GM23248 (cell line): ENCODE data around the gene CHRNA4. TPM values are rescaled to one million over a fixed set of nuclear protein-coding genes. Genes with fewer than 3 reads are reported as not detected.
"Not testable (repeated sequence)": the region's sequence is repeated elsewhere in the genome, so short reads cannot be mapped to it uniquely, and the experiment has no call there.

Experiments
- DNase-seq: peaks from one replicate; pipeline ENCODE4 v3.0.0-alpha.2; 2015
- H2AFZ ChIP-seq: fragments of 200-600 bp; sonication (generic); 2 replicates; pipeline ENCODE4 v1.6.1; 2016; ENCODE audit warnings: antibody characterized with exemption
- H3F3A ChIP-seq: fragments of 200-600 bp; sonication (generic); 2 replicates; pipeline ENCODE4 v1.6.1; 2016; ENCODE audit warnings: mild to moderate bottlenecking, antibody characterized with exemption, mixed run types; ENCODE audit not compliant: insufficient read depth
- H3K27ac ChIP-seq: fragments of 200-600 bp; sonication (generic); 2 replicates; pipeline ENCODE4 v1.5.1; 2016; ENCODE audit warnings: mild to moderate bottlenecking
- H3K27me3 ChIP-seq: fragments of 200-600 bp; sonication (generic); replicated peaks from 2 replicates; pipeline ENCODE4 v1.6.1; 2016; ENCODE audit warnings: mild to moderate bottlenecking; ENCODE audit not compliant: insufficient read depth
- H3K36me3 ChIP-seq: fragments of 200-600 bp; sonication (generic); 2 replicates; pipeline ENCODE4 v1.6.1; 2016; ENCODE audit warnings: low read depth, mild to moderate bottlenecking
- H3K4me1 ChIP-seq: fragments of 200-600 bp; sonication (generic); 2 replicates; pipeline ENCODE4 v1.6.1; 2016; ENCODE audit warnings: mild to moderate bottlenecking; ENCODE audit not compliant: insufficient read depth
- H3K4me2 ChIP-seq: fragments of 200-600 bp; sonication (generic); one replicate; pipeline ENCODE4 v1.6.1; 2016; ENCODE audit warnings: mild to moderate bottlenecking; ENCODE audit not compliant: unreplicated experiment
- H3K4me3 ChIP-seq: fragments of 200-600 bp; sonication (generic); 2 replicates; pipeline ENCODE4 v1.5.1; 2016; ENCODE audit warnings: mild to moderate bottlenecking
- H3K79me2 ChIP-seq: fragments of 200-600 bp; sonication (generic); 2 replicates; pipeline ENCODE4 v1.6.1; 2016; ENCODE audit warnings: mild to moderate bottlenecking; ENCODE audit not compliant: insufficient read depth
- H3K9ac ChIP-seq: fragments of 200-600 bp; sonication (generic); 2 replicates; pipeline ENCODE4 v1.6.1; 2016; ENCODE audit warnings: mild to moderate bottlenecking
- H3K9me2 ChIP-seq: fragments of 200-600 bp; sonication (generic); 2 replicates; pipeline ENCODE4 v1.6.1; 2016; ENCODE audit warnings: mixed run types, mild to moderate bottlenecking, moderate library complexity; ENCODE audit not compliant: insufficient read depth
- H3K9me3 ChIP-seq: fragments of 200-600 bp; sonication (generic); one replicate; pipeline ENCODE4 v1.6.1; 2017; ENCODE audit warnings: low read depth
- H4K20me1 ChIP-seq: fragments of 200-600 bp; sonication (generic); 2 replicates; pipeline ENCODE4 v1.6.0; 2016; ENCODE audit not compliant: insufficient read depth
- EZH2 ChIP-seq: fragments of 200-600 bp; sonication (generic); IDR thresholded peaks from 2 replicates; pipeline ENCODE4 v1.6.1; 2018; ENCODE audit warnings: antibody characterized with exemption, mild to moderate bottlenecking; ENCODE audit not compliant: insufficient read depth, poor library complexity, severe bottlenecking
- EZH2phosphoT487 ChIP-seq: fragments of 200-600 bp; sonication (generic); IDR thresholded peaks from 2 replicates; pipeline ENCODE4 v1.6.1; 2018; ENCODE audit warnings: antibody characterized with exemption, moderate library complexity, mild to moderate bottlenecking, low read depth; ENCODE audit not compliant: insufficient read depth
- whole genome bisulfite sequencing, 2 experiments: methylation state at CpG; one replicate each; pipeline ENCODE4 v1.1.6; 2015 to 2017; ENCODE audit warnings: low lambda C conversion rate in 2 of 2, low coverage in 1 of 2; ENCODE audit errors: missing lambda C conversion rate in 2 of 2; 5-methylcytosine and 5-hydroxymethylcytosine counted together
- in situ Hi-C: fragments of 300-500 bp; cut with MboI; formaldehyde crosslinking; loops from 2 replicates; pipeline ENCODE4 v1.15.0; 2020
- polyA plus RNA-seq: library from polyadenylated mRNA; unstranded; fragments of >200 nt; fragmentation: Nextera tagmentation; extraction: Ambion mirVana; gene quantifications from 2 replicates; pipeline ENCODE4 v1.2.1, GENCODE V29; 2016
- total RNA-seq: library from RNA; depleted of rRNA; stranded (reverse); fragments of >200 nt; shearing (Covaris generic); gene quantifications from 2 replicates; pipeline ENCODE4 v1.2.3, GENCODE V29; 2014

The CHRNA4 gene
- total and polyA plus RNA-seq, 2 experiments from 2014 or later, result not detected

GRCh38 chr20:63343460-63344445, 17.4 kb downstream of the CHRNA4 start:
- 46 to 51% methylated on average over 36 of the region's 37 CpGs for WGBS, 2 experiments
- Histone ChIP-seq H3K27ac (no peak overlapping the region), H3K9me2 (no peaks in the 10 kb centered on the region), H3F3A (peaks cover 16% of the 10 kb centered on the region), H3K27me3 (no peaks in the 10 kb centered on the region; the same call in 1 of the 2 replicates), H3K9me3 (no peaks in the 10 kb centered on the region), H4K20me1 (no peaks in the 10 kb centered on the region), H3K4me1 (no peaks in the 10 kb centered on the region), H3K79me2 (no peaks in the 10 kb centered on the region), H2AFZ (no peak overlapping the region), H3K9ac (no peak overlapping the region), H3K36me3 (no peaks in the 10 kb centered on the region), H3K4me3 (no peak overlapping the region), H3K4me2 (no peak overlapping the region)
- no peak for TF ChIP-seq EZH2
- TF ChIP-seq EZH2phosphoT487, result no peak
- in situ Hi-C loops, result no loop called here
- no peak for DNase-seq

DNA sequence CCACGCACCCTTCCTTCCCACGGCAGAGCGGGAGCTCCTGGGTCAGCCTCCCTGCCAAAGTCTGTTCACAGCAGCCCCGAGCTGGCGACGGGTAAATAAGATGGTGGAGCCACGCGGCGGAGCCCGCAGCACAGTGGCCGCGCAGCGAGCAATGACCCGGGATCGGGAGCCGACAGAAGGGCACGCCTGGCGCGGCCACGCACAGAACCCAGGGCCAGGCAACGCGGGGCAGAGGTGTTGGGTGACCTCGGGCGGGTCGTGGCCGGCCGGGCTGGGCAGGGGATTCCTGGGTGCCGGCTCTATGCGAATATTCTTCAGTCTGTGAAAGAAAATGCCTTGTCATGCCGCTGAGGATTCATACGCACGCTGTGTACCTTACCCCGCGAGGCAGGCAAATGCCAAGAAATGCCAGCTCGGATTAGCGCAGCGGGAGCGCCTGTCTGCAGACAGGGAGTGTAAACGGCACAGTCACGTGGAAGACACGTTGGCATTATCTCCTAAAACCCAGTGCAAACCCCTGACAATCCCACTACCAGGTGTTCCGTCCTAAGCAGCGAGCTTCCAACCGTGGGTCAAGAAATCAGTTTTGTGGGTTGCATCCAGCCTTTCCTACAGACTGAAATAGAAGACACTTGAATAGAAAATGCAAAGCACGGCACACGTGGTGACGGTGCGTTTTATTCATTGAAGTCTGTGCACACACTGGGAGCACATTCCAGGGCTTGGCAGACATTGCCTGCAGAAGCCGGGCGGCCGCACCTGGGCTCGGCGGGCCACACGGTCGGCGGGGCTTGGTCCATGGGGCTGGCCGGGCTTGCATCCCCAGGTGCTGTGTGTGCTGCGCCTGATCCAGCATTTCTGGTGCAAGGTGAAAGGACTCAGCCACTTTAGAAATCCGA, 18.3 kb downstream of the CHRNA4 start:
- TF ChIP-seq EZH2phosphoT487 (no peak), EZH2 (no peak)
- 75 to 79% methylated on average over 54 to 59 of the region's 59 CpGs for WGBS, 2 experiments

GRCh38 chr20:63340158-63340688, 20.9 kb downstream of the CHRNA4 start:
- H3K4me2 ChIP-seq, H3K36me3 ChIP-seq, H4K20me1 ChIP-seq, H3K4me3 ChIP-seq, H3K79me2 ChIP-seq, H2AFZ ChIP-seq, H3K9me2 ChIP-seq, H3K9me3 ChIP-seq, H3K27ac ChIP-seq, DNase-seq, in situ Hi-C loops, H3K9ac ChIP-seq, H3K4me1 ChIP-seq: not testable (repeated sequence)
- H3K27me3 ChIP-seq, result peaks cover 21% of the 10 kb centered on the region
- WGBS, 2 experiments, result 36 to 43% methylated on average over 10 of the region's 10 CpGs
- H3F3A ChIP-seq, result peaks cover 16% of the 10 kb centered on the region

More for the DNA sequence above, 18.3 kb downstream of the CHRNA4 start:
- H3K9ac ChIP-seq, result no peak overlapping the region
- H3K27me3 ChIP-seq, result peaks cover 4% of the 10 kb centered on the region; the same call in 1 of the 2 replicates
- no peaks in the 10 kb centered on the region for H3K4me1 ChIP-seq
- H3F3A ChIP-seq, result peaks cover 16% of the 10 kb centered on the region
- no peak overlapping the region for H3K27ac ChIP-seq
- H3K9me3 ChIP-seq, result no peaks in the 10 kb centered on the region
- H4K20me1 ChIP-seq, result no peaks in the 10 kb centered on the region
- H3K4me3 ChIP-seq, result no peak overlapping the region
- in situ Hi-C loops, result no loop called here
- no peak overlapping the region for H3K4me2 ChIP-seq
- no peak overlapping the region for H2AFZ ChIP-seq
- no peaks in the 10 kb centered on the region for H3K79me2 ChIP-seq
- H3K36me3 ChIP-seq, result no peaks in the 10 kb centered on the region
- H3K9me2 ChIP-seq, result no peaks in the 10 kb centered on the region
- DNase-seq, result no peak

- H3K27me3 ChIP-seq, result peaks cover 21% of the 10 kb centered on the region
- in situ Hi-C loops, H3K4me2 ChIP-seq, H2AFZ ChIP-seq, H3K4me1 ChIP-seq, H3K27ac ChIP-seq, H3K9me3 ChIP-seq, H4K20me1 ChIP-seq, DNase-seq, H3K9me2 ChIP-seq, H3K4me3 ChIP-seq, H3K9ac ChIP-seq, H3K79me2 ChIP-seq, H3K36me3 ChIP-seq: not testable (repeated sequence)
- WGBS, 2 experiments, result 49 to 55% methylated on average over 14 of the region's 14 CpGs
- peaks cover 16% of the 10 kb centered on the region for H3F3A ChIP-seq
These were observed 21.7 kb downstream of the CHRNA4 start for GRCh38 chr20:63339154-63340094.
